Adrenal gland (tissue), 5 donors: ENCODE measurements around the gene CELSR2.

Experiments used
- CTCF ChIP-seq, 6 experiments: fragments of 450-650 bp in 4 of 6; fragments of 200-600 bp in 2 of 6; sonication (generic) in 1 of 6; IDR thresholded peaks; 1 replicate in 5 of 6; 2 replicates in 1 of 6; pipeline versions ENCODE4 v1.5.1 to v1.8.0; 2016 to 2021; ENCODE audit warnings: antibody characterized with exemption in 6 of 6, mild to moderate bottlenecking in 2 of 6, moderate library complexity in 1 of 6
- POLR2A ChIP-seq, 2 donors: fragments of 450-650 bp; IDR thresholded peaks; one replicate each; pipeline ENCODE4 v1.6.1; 2017; ENCODE audit warnings: antibody characterized with exemption in 2 of 2, mild to moderate bottlenecking in 2 of 2, moderate library complexity in 1 of 2
- donor health status: DM: no; HTN: no; CAD: no.

GRCh38 chr1:109322974-109323373, 73.6 kb downstream of the CELSR2 start:
- TF ChIP-seq POLR2A (IDR thresholded peaks at IDR 0.05) (no peak), CTCF (IDR thresholded peaks at IDR 0.05) (no peak)
